HCT116 (cell line): ENCODE measurements around the gene THBS1. TPM values are rescaled to one million over a fixed set of nuclear protein-coding genes. Genes with fewer than 3 reads are reported as not detected.

Experiments used
- ATAC-seq: fragments of 200-7000 bp; cut with Tn5 transposase; 2 replicates; pipeline ENCODE4 v1.9.1; 2020; ENCODE audit warnings: mild to moderate bottlenecking, moderate library complexity
- BruUV-seq: library from RNA; stranded (reverse); fragments of 400-500 nt; replicated peaks from 2 replicates; lab custom pipeline; 2021; lab: Mats Ljungman, UMichigan
- CTCF ChIA-PET: fragments of 300-600 bp; sonication (Branson Sonifier 250); formaldehyde crosslinking; loops from one replicate; lab custom pipeline; 2021; ENCODE audit warnings: antibody characterized with exemption; lab: Charles Lee
- POLR2A ChIA-PET: fragments of 300-600, 350-600 bp; sonication (Branson Sonifier 250); formaldehyde crosslinking; loops from one replicate; lab custom pipeline; 2021; ENCODE audit warnings: antibody characterized with exemption; lab: Charles Lee
- RAD21 ChIA-PET, 2 experiments: fragments of 300-600 bp; sonication (Branson Sonifier 250); formaldehyde crosslinking; loops; one replicate each; lab custom pipeline; 2023; ENCODE audit warnings: low total read pairs in 2 of 2; ENCODE audit not compliant: uncharacterized antibody in 2 of 2, unreplicated experiment in 2 of 2, low non-redundant PET in 1 of 2; lab: Charles Lee
- DNase-seq: peaks from one replicate; pipeline ENCODE4 v3.0.0-alpha.2; 2010; ENCODE audit warnings: low read depth, low spot score
- H2AFZ ChIP-seq: fragments of 200-600 bp; shearing (Covaris generic), sonication (generic); 2 replicates; pipeline ENCODE4 v1.6.1; 2017; ENCODE audit warnings: low read depth, mixed run types, mixed read lengths, antibody characterized with exemption, low read length; ENCODE audit not compliant: poor library complexity, severe bottlenecking
- H3K27ac ChIP-seq: 2 replicates; pipeline ENCODE4 v1.5.1; 2012; ENCODE audit warnings: low read depth, low read length
- H3K27me3 ChIP-seq: fragments of 200-600 bp; sonication (generic); 2 replicates; pipeline ENCODE4 v1.6.1; 2016; ENCODE audit warnings: mixed run types, low read length, mixed read lengths; ENCODE audit not compliant: insufficient read depth
- H3K36me3 ChIP-seq, 2 experiments: fragments of 200-500 bp in 1 of 2; fragments of 200-600 bp in 1 of 2; sonication (Bioruptor generic) in 1 of 2; sonication (generic) in 1 of 2; 2 replicates each; pipeline versions ENCODE4 v1.5.1 to v1.6.1; 2014 to 2016; ENCODE audit warnings: low read length in 2 of 2, inconsistent platforms in 1 of 2, mixed read lengths in 1 of 2, mixed run types in 1 of 2; ENCODE audit not compliant: insufficient read depth in 2 of 2, control insufficient read depth in 1 of 2
- H3K4me1 ChIP-seq, 2 experiments: fragments of 200-600 bp in 1 of 2; sonication (generic) in 1 of 2; 2 replicates each; pipeline versions ENCODE4 v1.5.1 to v1.6.1; 2012 to 2017; ENCODE audit warnings: low read length in 2 of 2, inconsistent platforms in 1 of 2, mild to moderate bottlenecking in 1 of 2, mixed read lengths in 1 of 2, mixed run types in 1 of 2, moderate library complexity in 1 of 2; ENCODE audit not compliant: insufficient read depth in 2 of 2, control insufficient read depth in 1 of 2
- H3K4me2 ChIP-seq: fragments of 200-600 bp; sonication (generic); 2 replicates; pipeline ENCODE4 v1.6.1; 2017; ENCODE audit warnings: mixed run types, low read length, mixed read lengths
- H3K4me3 ChIP-seq, 2 experiments: fragments of 200-600 bp in 1 of 2; sonication (generic) in 1 of 2; replicated peaks in 1 of 2; 2 replicates each; pipeline ENCODE4 v1.5.1; 2011 to 2016; ENCODE audit warnings: low read length in 2 of 2, control low read depth in 1 of 2, low read depth in 1 of 2, mild to moderate bottlenecking in 1 of 2, mixed read lengths in 1 of 2, mixed run types in 1 of 2
- H3K79me2 ChIP-seq: fragments of 200-600 bp; sonication (generic); 2 replicates; pipeline ENCODE4 v1.6.1; 2017; ENCODE audit warnings: mild to moderate bottlenecking, mixed run types, low read length, moderate library complexity, mixed read lengths; ENCODE audit not compliant: insufficient read depth
- H3K9ac ChIP-seq: fragments of 200-600 bp; sonication (generic); 2 replicates; pipeline ENCODE4 v1.6.1; 2016; ENCODE audit warnings: low read length, mixed read lengths
- H3K9me2 ChIP-seq: fragments of 200-600 bp; sonication (generic), shearing (Covaris generic); 2 replicates; pipeline ENCODE4 v1.6.1; 2017; ENCODE audit warnings: mixed run types, mild to moderate bottlenecking, moderate library complexity; ENCODE audit not compliant: insufficient read depth
- H3K9me3 ChIP-seq, 2 experiments: fragments of 200-500 bp in 1 of 2; fragments of 200-600 bp in 1 of 2; sonication (Bioruptor generic) in 1 of 2; sonication (generic) in 1 of 2; 2 replicates each; pipeline ENCODE4 v1.6.1; 2014 to 2017; ENCODE audit warnings: low read length in 2 of 2, mixed read lengths in 2 of 2, inconsistent platforms in 1 of 2, low read depth in 1 of 2, mild to moderate bottlenecking in 1 of 2, mixed run types in 1 of 2, moderate library complexity in 1 of 2; ENCODE audit not compliant: control insufficient read depth in 1 of 2, insufficient read depth in 1 of 2
- H4K20me1 ChIP-seq: fragments of 200-600 bp; sonication (generic), shearing (Covaris generic); 2 replicates; pipeline ENCODE4 v1.6.1; 2017; ENCODE audit warnings: mixed run types, mild to moderate bottlenecking, moderate library complexity; ENCODE audit not compliant: insufficient read depth
- ATF3 ChIP-seq: IDR thresholded peaks from 2 replicates; pipeline ENCODE4 v1.6.1; 2012
- CEBPB ChIP-seq: IDR thresholded peaks from 2 replicates; pipeline ENCODE4 v1.6.1; 2012; ENCODE audit warnings: low read depth
- EGR1 ChIP-seq: IDR thresholded peaks from 2 replicates; pipeline ENCODE4 v1.6.1; 2012; ENCODE audit warnings: low read depth
- ELF1 ChIP-seq: IDR thresholded peaks from 2 replicates; pipeline ENCODE4 v1.6.1; 2012; ENCODE audit warnings: low read depth, borderline replicate concordance
- EZH2 ChIP-seq: fragments of 200-600 bp; sonication (generic); IDR thresholded peaks from 2 replicates; pipeline ENCODE4 v1.6.1; 2017; ENCODE audit warnings: antibody characterized with exemption, mixed run types
- EZH2phosphoT487 ChIP-seq: fragments of 200-600 bp; IDR thresholded peaks from 2 replicates; pipeline ENCODE4 v1.6.1; 2018; ENCODE audit warnings: antibody characterized with exemption, borderline replicate concordance
- FOSL1 ChIP-seq: IDR thresholded peaks from 2 replicates; pipeline ENCODE4 v1.6.1; 2012; ENCODE audit warnings: low read depth
- JUND ChIP-seq: IDR thresholded peaks from 2 replicates; pipeline ENCODE4 v1.6.1; 2012
- POLR2AphosphoS5 ChIP-seq: IDR thresholded peaks from 2 replicates; pipeline ENCODE4 v1.6.1; 2011; ENCODE audit warnings: mild to moderate bottlenecking, low read depth, low read length, moderate library complexity
- RAD21 ChIP-seq: IDR thresholded peaks from 2 replicates; pipeline ENCODE4 v1.6.1; 2012; ENCODE audit warnings: low read depth, mild to moderate bottlenecking
- REST ChIP-seq: IDR thresholded peaks from 2 replicates; pipeline ENCODE4 v1.6.1; 2012; ENCODE audit warnings: low read depth
- SIN3A ChIP-seq: IDR thresholded peaks from 2 replicates; pipeline ENCODE4 v1.6.1; 2012; ENCODE audit warnings: low read depth
- SP1 ChIP-seq: IDR thresholded peaks from 2 replicates; pipeline ENCODE4 v1.6.1; 2012; ENCODE audit warnings: low read depth
- SRF ChIP-seq: IDR thresholded peaks from 2 replicates; pipeline ENCODE4 v1.6.1; 2012; ENCODE audit warnings: low read depth
- TCF7L2 ChIP-seq: IDR thresholded peaks from 2 replicates; pipeline ENCODE4 v1.7.0; 2011; ENCODE audit warnings: borderline replicate concordance, inconsistent platforms; ENCODE audit not compliant: insufficient read depth, insufficient read length; ENCODE audit errors: extremely low read depth
- YY1 ChIP-seq: IDR thresholded peaks from 2 replicates; pipeline ENCODE4 v1.6.1; 2011; ENCODE audit warnings: low read length, low read depth, moderate library complexity, mild to moderate bottlenecking; ENCODE audit not compliant: insufficient replicate concordance; ENCODE audit errors: extremely low read depth
- ZBTB33 ChIP-seq: IDR thresholded peaks from 2 replicates; pipeline ENCODE4 v1.6.1; 2011; ENCODE audit warnings: mild to moderate bottlenecking, low read length, moderate library complexity; ENCODE audit not compliant: insufficient replicate concordance; ENCODE audit errors: extremely low read depth
- ZNF274 ChIP-seq: fragments of 200-500 bp; sonication (Bioruptor generic); IDR thresholded peaks from 2 replicates; pipeline ENCODE4 v1.6.1; 2014; ENCODE audit warnings: mild to moderate bottlenecking, low read depth, low read length, inconsistent platforms
- intact Hi-C: fragments of 100-400 bp; cut with micrococcal nuclease; formaldehyde crosslinking; loops from 2 replicates; pipeline ENCODE4 v1.10.0; 2022
- total RNA-seq: library from RNA; stranded (reverse); gene quantifications from one replicate; pipeline ENCODE4 v1.2.1, GENCODE V29; 2021; ENCODE audit not compliant: unreplicated experiment
- TF ChIP-seq, protein P1 (sequence below), 3 experiments: fragments of 200-600 bp in 1 of 3; sonication (generic) in 1 of 3; IDR thresholded peaks in 2 of 3; conservative IDR thresholded peaks in 1 of 3; 2 replicates each; pipeline ENCODE4 v1.5.1; 2012 to 2017; ENCODE audit warnings: low read depth in 2 of 3, low read length in 2 of 3, antibody characterized with exemption in 1 of 3, borderline replicate concordance in 1 of 3, control low read depth in 1 of 3, mild to moderate bottlenecking in 1 of 3, mixed read lengths in 1 of 3, mixed run types in 1 of 3, moderate library complexity in 1 of 3; ENCODE audit not compliant: insufficient read depth in 1 of 3

The THBS1 gene
- total RNA-seq, 1 experiment from 2014 or later: 6.3 TPM

GRCh38 chr15:39551476-39551875, 29.4 kb upstream of the THBS1 start (continued):
- TF ChIP-seq EZH2phosphoT487 (no peak), REST (no peak), FOSL1 (no peak), JUND (no peak), SIN3A (no peak), EGR1 (no peak), CEBPB (no peak), ZBTB33 (no peak)

GRCh38 chr15:39552556-39552955, 28.3 kb upstream of the THBS1 start:
- Histone ChIP-seq H3K79me2 (no peaks in the 10 kb centered on the region), H2AFZ (no peak overlapping the region), H3K4me2 (no peak overlapping the region), H3K9me2 (no peaks in the 10 kb centered on the region), H3K4me3 (no peak overlapping the region), H3K9ac (no peak overlapping the region), H4K20me1 (no peaks in the 10 kb centered on the region), H3K9me3 (no peaks in the 10 kb centered on the region), H3K27me3 (no peaks in the 10 kb centered on the region), H3K4me1 (no peaks in the 10 kb centered on the region), H3K36me3 (no peaks in the 10 kb centered on the region), H3K27ac (no peak overlapping the region)
- no TSS peak for BruUV-seq
- DNase-seq (no peak), ATAC-seq (no peak)
- CTCF ChIA-PET: no interaction called here
- intact Hi-C loops: no loop called here
- POLR2A ChIA-PET: no interaction called here
- RAD21 ChIA-PET: no interaction called here
- TF ChIP-seq RAD21: no peak
- no peak for TF ChIP-seq EZH2phosphoT487
- no peak for TF ChIP-seq CEBPB
- no peak for TF ChIP-seq EGR1
- TF ChIP-seq SIN3A: no peak
- no peak for TF ChIP-seq EZH2
- TF ChIP-seq ATF3: no peak
- no peak for TF ChIP-seq ELF1
- TF ChIP-seq FOSL1: no peak
- TF ChIP-seq POLR2AphosphoS5: no peak
- TF ChIP-seq, protein P1, sequence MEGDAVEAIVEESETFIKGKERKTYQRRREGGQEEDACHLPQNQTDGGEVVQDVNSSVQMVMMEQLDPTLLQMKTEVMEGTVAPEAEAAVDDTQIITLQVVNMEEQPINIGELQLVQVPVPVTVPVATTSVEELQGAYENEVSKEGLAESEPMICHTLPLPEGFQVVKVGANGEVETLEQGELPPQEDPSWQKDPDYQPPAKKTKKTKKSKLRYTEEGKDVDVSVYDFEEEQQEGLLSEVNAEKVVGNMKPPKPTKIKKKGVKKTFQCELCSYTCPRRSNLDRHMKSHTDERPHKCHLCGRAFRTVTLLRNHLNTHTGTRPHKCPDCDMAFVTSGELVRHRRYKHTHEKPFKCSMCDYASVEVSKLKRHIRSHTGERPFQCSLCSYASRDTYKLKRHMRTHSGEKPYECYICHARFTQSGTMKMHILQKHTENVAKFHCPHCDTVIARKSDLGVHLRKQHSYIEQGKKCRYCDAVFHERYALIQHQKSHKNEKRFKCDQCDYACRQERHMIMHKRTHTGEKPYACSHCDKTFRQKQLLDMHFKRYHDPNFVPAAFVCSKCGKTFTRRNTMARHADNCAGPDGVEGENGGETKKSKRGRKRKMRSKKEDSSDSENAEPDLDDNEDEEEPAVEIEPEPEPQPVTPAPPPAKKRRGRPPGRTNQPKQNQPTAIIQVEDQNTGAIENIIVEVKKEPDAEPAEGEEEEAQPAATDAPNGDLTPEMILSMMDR (IDR thresholded peaks at IDR 0.05 in 2 of 3, conservative IDR thresholded peaks at IDR 0.05 in 1 of 3; ENCODE audit: borderline replicate concordance in 1 of 3, insufficient read depth in 1 of 3, low read depth in 2 of 3, low read length in 2 of 3): no peak
- TF ChIP-seq YY1: no peak
- TF ChIP-seq SRF: no peak
- TF ChIP-seq TCF7L2: no peak
- no peak for TF ChIP-seq SP1
- no peak for TF ChIP-seq ZNF274
